GM18858 (cell line): ENCODE data around the gene CDH4.
"Not testable (repeated sequence)": the region's sequence is repeated elsewhere in the genome, so short reads cannot be mapped to it uniquely, and the experiment has no call there.

Source experiments
- ATAC-seq: cut with Tn5 transposase; IDR thresholded peaks from one replicate; pipeline ENCODE4 v1.9.1; 2021; ENCODE audit not compliant: unreplicated experiment

Gene CDH4

GRCh38 chr20:61973515-61974356, 721.7 kb downstream of the CDH4 start:
- ATAC-seq = no peak

GRCh38 chr20:61974357-61974665, 722.2 kb downstream of the CDH4 start:
- ATAC-seq = no peak

GRCh38 chr20:61975407-61976129, 723.5 kb downstream of the CDH4 start:
- no peak for ATAC-seq

- no peak for ATAC-seq
These were observed 724.2 kb downstream of the CDH4 start for GRCh38 chr20:61976263-61976643.

- no peak for ATAC-seq
These were observed 724.8 kb downstream of the CDH4 start for GRCh38 chr20:61976644-61977418.

GRCh38 chr20:61977419-61977786, 725.3 kb downstream of the CDH4 start:
- ATAC-seq = no peak

GRCh38 chr20:61978491-61978890, 726.4 kb downstream of the CDH4 start:
- ATAC-seq = no peak

GRCh38 chr20:61979090-61979489, 727.0 kb downstream of the CDH4 start:
- no peak for ATAC-seq

- no peak for ATAC-seq
These were observed 727.9 kb downstream of the CDH4 start for GRCh38 chr20:61979701-61980635.

- ATAC-seq = no peak
These were observed 728.9 kb downstream of the CDH4 start for GRCh38 chr20:61980647-61981583.

- ATAC-seq = not testable (repeated sequence)
These were observed 729.6 kb downstream of the CDH4 start for GRCh38 chr20:61981691-61982090.

- no peak for ATAC-seq
These were observed 730.3 kb downstream of the CDH4 start for GRCh38 chr20:61982191-61982950.

- no peak for ATAC-seq
These were observed 730.9 kb downstream of the CDH4 start for GRCh38 chr20:61982951-61983315.

GRCh38 chr20:61983965-61984364, 731.9 kb downstream of the CDH4 start:
- no peak for ATAC-seq

GRCh38 chr20:61984431-61984830, 732.4 kb downstream of the CDH4 start:
- ATAC-seq = not testable (repeated sequence)

GRCh38 chr20:61985096-61985495, 733.0 kb downstream of the CDH4 start:
- no peak for ATAC-seq

- ATAC-seq = no peak
These were observed 734.8 kb downstream of the CDH4 start for GRCh38 chr20:61986762-61987321.

- ATAC-seq = no peak
These were observed 736.6 kb downstream of the CDH4 start for GRCh38 chr20:61988665-61989064.

GRCh38 chr20:61989741-61990140, 737.7 kb downstream of the CDH4 start:
- no peak for ATAC-seq
